HEK293 (cell line): ENCODE results near the gene CLCN7.
A peak's percentile ranks its signal among the peaks of the same experiment; 100 is the strongest.

Experiments used
- IKZF3 ChIP-seq: fragments of 450-650 bp; IDR thresholded peaks from 2 replicates; pipeline ENCODE4 v1.5.0; 2018; ENCODE audit warnings: missing biosample characterization, mild to moderate bottlenecking, missing genetic modification characterization, moderate library complexity
- KLF9 ChIP-seq: fragments of 450-650 bp; formaldehyde crosslinking; IDR thresholded peaks from 2 replicates; pipeline ENCODE4 v1.5.1; 2016; ENCODE audit warnings: missing biosample characterization, missing genetic modification characterization, low read depth
- PRDM10 ChIP-seq: fragments of 450-650 bp; formaldehyde crosslinking; IDR thresholded peaks from 2 replicates; pipeline ENCODE4 v1.5.1; 2016; ENCODE audit warnings: missing biosample characterization, missing genetic modification characterization
- SETDB1 ChIP-seq: IDR thresholded peaks from one replicate; pipeline ENCODE4 v1.6.1; 2017; ENCODE audit warnings: mild to moderate bottlenecking, low read length, moderate library complexity, mixed read lengths; ENCODE audit not compliant: insufficient read length
- SP2 ChIP-seq: fragments of 450-650 bp; formaldehyde crosslinking; IDR thresholded peaks from 2 replicates; pipeline ENCODE4 v1.5.1; 2016; ENCODE audit warnings: missing biosample characterization, missing genetic modification characterization
- ZBTB11 ChIP-seq: fragments of 450-650 bp; formaldehyde crosslinking; conservative IDR thresholded peaks from 2 replicates; pipeline ENCODE4 v1.5.1; 2016; ENCODE audit warnings: low read depth, missing biosample characterization, missing genetic modification characterization
- ZBTB6 ChIP-seq: fragments of 450-650 bp; formaldehyde crosslinking; IDR thresholded peaks from 2 replicates; pipeline ENCODE4 v1.5.1; 2017; ENCODE audit warnings: missing biosample characterization, missing genetic modification characterization
- ZNF138 ChIP-seq: fragments of 450-650 bp; formaldehyde crosslinking; IDR thresholded peaks from 2 replicates; pipeline ENCODE4 v1.5.1; 2016; ENCODE audit warnings: missing biosample characterization, missing genetic modification characterization, borderline replicate concordance
- ZNF16 ChIP-seq: fragments of 450-650 bp; formaldehyde crosslinking; IDR thresholded peaks from 2 replicates; pipeline ENCODE4 v1.5.1; 2016; ENCODE audit warnings: low read depth, missing biosample characterization, missing genetic modification characterization
- ZNF248 ChIP-seq: fragments of 450-650 bp; formaldehyde crosslinking; IDR thresholded peaks from 2 replicates; pipeline ENCODE4 v1.5.1; 2017; ENCODE audit warnings: missing biosample characterization, missing genetic modification characterization
- ZNF280C ChIP-seq: fragments of 450-650 bp; formaldehyde crosslinking; IDR thresholded peaks from 2 replicates; pipeline ENCODE4 v1.5.1; 2016; ENCODE audit warnings: missing biosample characterization, missing genetic modification characterization
- ZNF280D ChIP-seq: fragments of 450-650 bp; formaldehyde crosslinking; IDR thresholded peaks from 2 replicates; pipeline ENCODE4 v1.5.1; 2016; ENCODE audit warnings: missing biosample characterization, missing genetic modification characterization
- ZNF335 ChIP-seq: fragments of 450-650 bp; formaldehyde crosslinking; conservative IDR thresholded peaks from 2 replicates; pipeline ENCODE4 v1.5.1; 2016; ENCODE audit warnings: missing biosample characterization, missing genetic modification characterization
- ZNF350 ChIP-seq: fragments of 450-650 bp; formaldehyde crosslinking; IDR thresholded peaks from 2 replicates; pipeline ENCODE4 v1.5.0; 2017; ENCODE audit warnings: missing biosample characterization, mild to moderate bottlenecking, missing genetic modification characterization
- ZNF391 ChIP-seq: fragments of 450-650 bp; formaldehyde crosslinking; IDR thresholded peaks from 2 replicates; pipeline ENCODE4 v1.5.1; 2016; ENCODE audit warnings: low read depth, missing biosample characterization, missing genetic modification characterization, borderline replicate concordance
- ZNF394 ChIP-seq: fragments of 450-650 bp; formaldehyde crosslinking; IDR thresholded peaks from 2 replicates; pipeline ENCODE4 v1.5.1; 2016; ENCODE audit warnings: missing biosample characterization, missing genetic modification characterization, mild to moderate bottlenecking, moderate library complexity, borderline replicate concordance
- ZNF426 ChIP-seq: fragments of 450-650 bp; formaldehyde crosslinking; IDR thresholded peaks from 2 replicates; pipeline ENCODE4 v1.5.1; 2017; ENCODE audit warnings: missing biosample characterization, missing genetic modification characterization, mild to moderate bottlenecking, inconsistent platforms, moderate library complexity
- ZNF449 ChIP-seq: fragments of 450-650 bp; formaldehyde crosslinking; IDR thresholded peaks from 2 replicates; pipeline ENCODE4 v1.5.1; 2017; ENCODE audit warnings: missing biosample characterization, mild to moderate bottlenecking, missing genetic modification characterization, moderate library complexity
- ZNF514 ChIP-seq: fragments of 450-650 bp; formaldehyde crosslinking; IDR thresholded peaks from 2 replicates; pipeline ENCODE4 v1.5.1; 2016; ENCODE audit warnings: missing biosample characterization, missing genetic modification characterization
- ZNF529 ChIP-seq: fragments of 450-650 bp; formaldehyde crosslinking; IDR thresholded peaks from 2 replicates; pipeline ENCODE4 v1.5.1; 2017; ENCODE audit warnings: missing genetic modification characterization, missing biosample characterization; ENCODE audit not compliant: insufficient replicate concordance
- ZNF560 ChIP-seq: fragments of 450-650 bp; formaldehyde crosslinking; IDR thresholded peaks from 2 replicates; pipeline ENCODE4 v1.5.1; 2017; ENCODE audit warnings: missing biosample characterization, missing genetic modification characterization, borderline replicate concordance
- ZNF776 ChIP-seq: fragments of 450-650 bp; formaldehyde crosslinking; IDR thresholded peaks from 2 replicates; pipeline ENCODE4 v1.5.0; 2017; ENCODE audit warnings: missing biosample characterization, missing genetic modification characterization, borderline replicate concordance
- ZSCAN23 ChIP-seq: fragments of 450-650 bp; formaldehyde crosslinking; IDR thresholded peaks from 2 replicates; pipeline ENCODE4 v1.5.1; 2016; ENCODE audit warnings: missing biosample characterization, missing genetic modification characterization

The CLCN7 gene

GRCh38 chr16:1474796-1475551 lies at the start of gene CLCN7 (continued):
- TF ChIP-seq PRDM10 (no peak), ZBTB11 (tag by site-specific recombination) (no peak), ZSCAN23 (tag by site-specific recombination) (no peak), ZNF280D (tag by site-specific recombination) (no peak), ZNF560 (no peak), ZNF776 (tag by site-specific recombination) (no peak), KLF9 (tag by site-specific recombination) (0 out of 2 replicates have a peak, but pooled peaks have one; percentile 36), SETDB1 (no peak), ZBTB6 (tag by site-specific recombination) (0 out of 2 replicates have a peak, but pooled peaks have one; percentile 13), SP2 (tag by site-specific recombination) (no peak), ZNF280C (tag by site-specific recombination) (no peak), ZNF426 (no peak), ZNF394 (tag by site-specific recombination) (no peak), ZNF335 (tag by site-specific recombination) (peak; percentile 98), ZNF16 (tag by site-specific recombination) (no peak), ZNF350 (no peak), ZNF138 (tag by site-specific recombination) (no peak), ZNF391 (tag by site-specific recombination) (no peak), ZNF449 (tag by site-specific recombination) (0 out of 2 replicates have a peak, but pooled peaks have one; percentile 38), ZNF514 (tag by site-specific recombination) (no peak), ZNF248 (tag by site-specific recombination) (no peak), ZNF529 (tag by site-specific recombination) (no peak), IKZF3 (tag by site-specific recombination) (no peak)
